ENCODE results near the gene DOCK2.

- TF ChIP-seq POLR2AphosphoS5 (IDR thresholded peaks at IDR 0.05; ENCODE audit: low read depth, low read length) (no peak), TAF1 (IDR thresholded peaks at IDR 0.05; ENCODE audit: borderline replicate concordance, insufficient read depth, low read length) (no peak), FOXP2 (optimal IDR thresholded peaks at IDR 0.05; ENCODE audit: borderline replicate concordance, extremely low read depth, extremely low read length, insufficient read depth) (no peak), SIN3A (IDR thresholded peaks at IDR 0.05; ENCODE audit: borderline replicate concordance, insufficient read depth, low read length) (no peak)
- TF ChIP-seq, protein P1, sequence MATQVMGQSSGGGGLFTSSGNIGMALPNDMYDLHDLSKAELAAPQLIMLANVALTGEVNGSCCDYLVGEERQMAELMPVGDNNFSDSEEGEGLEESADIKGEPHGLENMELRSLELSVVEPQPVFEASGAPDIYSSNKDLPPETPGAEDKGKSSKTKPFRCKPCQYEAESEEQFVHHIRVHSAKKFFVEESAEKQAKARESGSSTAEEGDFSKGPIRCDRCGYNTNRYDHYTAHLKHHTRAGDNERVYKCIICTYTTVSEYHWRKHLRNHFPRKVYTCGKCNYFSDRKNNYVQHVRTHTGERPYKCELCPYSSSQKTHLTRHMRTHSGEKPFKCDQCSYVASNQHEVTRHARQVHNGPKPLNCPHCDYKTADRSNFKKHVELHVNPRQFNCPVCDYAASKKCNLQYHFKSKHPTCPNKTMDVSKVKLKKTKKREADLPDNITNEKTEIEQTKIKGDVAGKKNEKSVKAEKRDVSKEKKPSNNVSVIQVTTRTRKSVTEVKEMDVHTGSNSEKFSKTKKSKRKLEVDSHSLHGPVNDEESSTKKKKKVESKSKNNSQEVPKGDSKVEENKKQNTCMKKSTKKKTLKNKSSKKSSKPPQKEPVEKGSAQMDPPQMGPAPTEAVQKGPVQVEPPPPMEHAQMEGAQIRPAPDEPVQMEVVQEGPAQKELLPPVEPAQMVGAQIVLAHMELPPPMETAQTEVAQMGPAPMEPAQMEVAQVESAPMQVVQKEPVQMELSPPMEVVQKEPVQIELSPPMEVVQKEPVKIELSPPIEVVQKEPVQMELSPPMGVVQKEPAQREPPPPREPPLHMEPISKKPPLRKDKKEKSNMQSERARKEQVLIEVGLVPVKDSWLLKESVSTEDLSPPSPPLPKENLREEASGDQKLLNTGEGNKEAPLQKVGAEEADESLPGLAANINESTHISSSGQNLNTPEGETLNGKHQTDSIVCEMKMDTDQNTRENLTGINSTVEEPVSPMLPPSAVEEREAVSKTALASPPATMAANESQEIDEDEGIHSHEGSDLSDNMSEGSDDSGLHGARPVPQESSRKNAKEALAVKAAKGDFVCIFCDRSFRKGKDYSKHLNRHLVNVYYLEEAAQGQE (IDR thresholded peaks at IDR 0.05; ENCODE audit: insufficient read depth in 1 of 2, low read depth in 2 of 2, low read length in 2 of 2), result no peak
These were observed 20.1 kb downstream of the DOCK2 start for GRCh38 chr5:169657127-169657526.
